CD4-positive, alpha-beta T cell (primary cell): ENCODE results near the gene ADSL. TPM values are rescaled to one million over a fixed set of nuclear protein-coding genes. Genes with fewer than 3 reads are reported as not detected.
A peak's percentile ranks its signal among the peaks of the same experiment; 100 is the strongest.

Experiments used
- ATAC-seq: fragments of 200-7000 bp; cut with Tn5 transposase; one replicate; pipeline ENCODE4 v1.10.0; 2022; ENCODE audit warnings: mild to moderate bottlenecking; ENCODE audit not compliant: poor library complexity
- CTCF ChIA-PET: fragments of 350-600 bp; sonication (Branson Sonifier 250); formaldehyde crosslinking; loops from one replicate; lab custom pipeline; 2021; ENCODE audit warnings: antibody characterized with exemption, inconsistent platforms; lab: Charles Lee
- POLR2A ChIA-PET: fragments of 350-600 bp; sonication (Branson Sonifier 250); formaldehyde crosslinking; loops from one replicate; lab custom pipeline; 2021; ENCODE audit warnings: antibody characterized with exemption, inconsistent platforms; lab: Charles Lee
- DNase-seq, 14 experiments: peaks; one replicate each; pipeline ENCODE4 v3.0.0-alpha.2; 2013 to 2020; ENCODE audit warnings: mixed read lengths in 2 of 14
- H3K27ac ChIP-seq, 2 donors: one replicate each; pipeline versions ENCODE4 v1.5.1 to v1.7.0; 2013; ENCODE audit warnings: low read length in 2 of 2, low read depth in 1 of 2, mild to moderate bottlenecking in 1 of 2
- H3K27me3 ChIP-seq, 2 experiments: 1 replicate in 1 of 2; 2 replicates in 1 of 2; pipeline versions ENCODE4 v1.6.1 to v1.7.0; 2013; ENCODE audit warnings: low read length in 2 of 2, control low read depth in 1 of 2, mild to moderate bottlenecking in 1 of 2, moderate library complexity in 1 of 2; ENCODE audit not compliant: insufficient read depth in 2 of 2, control insufficient read depth in 1 of 2
- H3K36me3 ChIP-seq: one replicate; pipeline ENCODE4 v1.6.1; 2013; ENCODE audit warnings: low read length, control low read depth; ENCODE audit not compliant: insufficient read depth
- H3K4me1 ChIP-seq: one replicate; pipeline ENCODE4 v1.6.1; 2013; ENCODE audit warnings: low read length, control low read depth; ENCODE audit not compliant: insufficient read depth
- H3K4me3 ChIP-seq: one replicate; pipeline ENCODE4 v1.5.1; 2013; ENCODE audit warnings: mild to moderate bottlenecking, low read length, moderate library complexity
- H3K9me3 ChIP-seq, 2 experiments: 1 replicate in 1 of 2; 2 replicates in 1 of 2; pipeline versions ENCODE4 v1.6.1 to v1.7.0; 2013; ENCODE audit warnings: low read length in 2 of 2, mild to moderate bottlenecking in 2 of 2, control low read depth in 1 of 2, moderate library complexity in 1 of 2; ENCODE audit not compliant: control insufficient read depth in 1 of 2, insufficient read depth in 1 of 2
- H3K27ac Mint-ChIP-seq: one replicate; pipeline ENCODE4 v1.8.0; 2020; ENCODE audit warnings: mixed read lengths
- H3K27me3 Mint-ChIP-seq: one replicate; pipeline ENCODE4 v1.8.0; 2021; ENCODE audit warnings: mixed read lengths
- H3K36me3 Mint-ChIP-seq: one replicate; pipeline ENCODE4 v1.8.0; 2021; ENCODE audit warnings: low read depth, mixed read lengths
- H3K4me1 Mint-ChIP-seq: one replicate; pipeline ENCODE4 v1.8.0; 2021; ENCODE audit warnings: low read depth, mixed read lengths
- H3K4me3 Mint-ChIP-seq: one replicate; pipeline ENCODE4 v1.8.0; 2020; ENCODE audit warnings: mild to moderate bottlenecking, mixed read lengths
- H3K9me3 Mint-ChIP-seq: one replicate; pipeline ENCODE4 v1.8.0; 2020; ENCODE audit warnings: mixed read lengths
- CTCF ChIP-seq: fragments of 200-600 bp; IDR thresholded peaks from one replicate; pipeline ENCODE4 v1.8.0; 2022; ENCODE audit warnings: antibody characterized with exemption, mild to moderate bottlenecking
- intact Hi-C, 2 experiments: fragments of 100-400 bp; cut with DNase I in 1 of 2; cut with micrococcal nuclease in 1 of 2; formaldehyde crosslinking; loops; one replicate each; pipeline versions ENCODE4 v1.15.1 to v1.9.0; 2023 to 2025; cut with DNase I, micrococcal nuclease
- total RNA-seq, 174 experiments: library from RNA in 2 of 174; stranded (reverse) in 2 of 174; gene quantifications; one replicate each; pipeline ENCODE4 v1.2.3 and lab custom pipeline; 2021 to 2026

ADSL gene
- total RNA-seq, 2 experiments from 2014 or later, result 62.9 to 75.3 TPM

GRCh38 chr22:40335358-40335757 is 10.9 kb upstream of the ADSL start:
- peak overlapping the region; percentile 97 for H3K27ac Mint-ChIP-seq
- peaks cover 85% of the 10 kb centered on the region for H3K4me1 Mint-ChIP-seq
- no peaks in the 10 kb centered on the region for H3K9me3 Mint-ChIP-seq
- H3K27me3 Mint-ChIP-seq, result no peaks in the 10 kb centered on the region
- peaks cover 6% of the 10 kb centered on the region for H3K36me3 Mint-ChIP-seq
- no peak overlapping the region for H3K27ac ChIP-seq
- H3K4me3 ChIP-seq, result no peak overlapping the region
- peak overlapping the region; percentile 43 for H3K4me3 Mint-ChIP-seq
- DNase-seq, result peak in 1 of 14 experiments; percentile 34
- H3K36me3 ChIP-seq, result peaks cover 7% of the 10 kb centered on the region
- CTCF ChIA-PET, result interaction anchor here (0.6 to 4.5 kb wide), 4 partner anchors 9 to 46 kb away, joined by 3 to 37 read pairs (median 4); partner anchors contain the start of gene ADSL
- TF ChIP-seq CTCF, result no peak
- ATAC-seq, result no peak
- POLR2A ChIA-PET, result interaction anchor here (0.7 to 5.7 kb wide), 8 partner anchors 9 to 291 kb away, joined by 3 to 56 read pairs (median 16); partner anchors contain the start of gene ADSL
- intact Hi-C loops, result loop anchor here in 1 of 2 experiments (1.0 to 2.0 kb wide), 2 partner anchors 11 to 17 kb away; partner anchors contain the start of gene ADSL
- H3K9me3 ChIP-seq, result no peaks in the 10 kb centered on the region
- H3K4me1 ChIP-seq, result peaks cover 64% of the 10 kb centered on the region
- H3K27me3 ChIP-seq, result no peaks in the 10 kb centered on the region

DNA sequence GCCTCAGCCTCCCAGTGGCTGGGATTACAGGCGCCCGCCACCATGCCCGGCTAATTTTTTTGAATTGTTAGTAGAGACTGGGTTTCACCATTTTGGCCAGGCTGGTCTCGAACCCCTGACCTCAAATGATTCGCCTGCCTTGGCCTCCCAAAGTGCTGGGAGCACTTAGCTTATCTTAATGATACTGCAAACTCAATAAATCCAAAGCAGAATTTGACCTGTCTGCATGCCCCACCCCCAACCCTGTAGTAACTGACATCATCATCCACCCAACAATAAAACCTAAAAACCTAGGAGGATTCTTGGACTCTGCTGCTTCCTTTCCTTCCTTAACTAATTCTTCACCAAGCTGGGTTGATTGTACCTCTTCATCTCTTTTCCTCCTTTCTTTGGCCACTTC is 6.3 kb upstream of the ADSL start:
- Histone ChIP-seq H3K9me3 (no peaks in the 10 kb centered on the region), H3K36me3 (no peaks in the 10 kb centered on the region), H3K4me3 (no peak overlapping the region), H3K27me3 (no peaks in the 10 kb centered on the region), H3K4me1 (peaks cover 57% of the 10 kb centered on the region), H3K27ac (no peak overlapping the region)
- H3K27ac Mint-ChIP-seq, result peak overlapping the region; percentile 13
- ChIA-PET POLR2A (interaction anchor here (0.6 to 1.4 kb wide), 4 partner anchors 24 to 811 kb away, joined by 3 read pairs; partner anchors contain the start of gene TNRC6B), CTCF (no interaction called here)
- no peaks in the 10 kb centered on the region for H3K27me3 Mint-ChIP-seq
- intact Hi-C loops, result no loop called here
- no peak for ATAC-seq
- no peak overlapping the region for H3K4me3 Mint-ChIP-seq
- peaks cover 62% of the 10 kb centered on the region for H3K4me1 Mint-ChIP-seq
- no peaks in the 10 kb centered on the region for H3K9me3 Mint-ChIP-seq
- no peaks in the 10 kb centered on the region for H3K36me3 Mint-ChIP-seq
- DNase-seq, result no peak
- no peak for TF ChIP-seq CTCF

DNA sequence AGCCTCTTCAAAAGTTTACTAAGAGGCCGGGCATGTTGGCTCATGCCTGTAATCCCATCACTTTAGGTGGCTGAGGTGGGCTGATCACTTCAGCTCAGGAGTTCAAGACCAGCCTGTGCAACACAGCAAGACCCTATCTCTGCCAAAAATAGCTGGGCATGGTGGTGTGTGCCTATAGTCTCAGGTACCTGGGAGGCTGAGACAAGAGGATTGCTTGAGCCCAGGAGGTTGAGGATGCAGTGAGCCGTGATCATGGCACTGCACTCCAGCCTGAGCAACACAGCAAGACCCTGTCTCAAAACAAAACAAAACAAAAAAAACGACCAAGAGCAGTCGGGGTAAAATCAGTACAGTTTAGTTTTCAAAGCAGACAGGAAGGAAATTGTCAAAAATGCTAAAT is 4.7 kb upstream of the ADSL start:
- Histone ChIP-seq H3K27ac (no peak overlapping the region), H3K36me3 (no peaks in the 10 kb centered on the region), H3K4me1 (peaks cover 58% of the 10 kb centered on the region), H3K9me3 (no peaks in the 10 kb centered on the region), H3K4me3 (no peak overlapping the region), H3K27me3 (no peaks in the 10 kb centered on the region)
- CTCF ChIA-PET, result no interaction called here
- POLR2A ChIA-PET, result interaction anchor here (1.6 to 1.7 kb wide), 2 partner anchors 164 to 298 kb away, joined by 5 to 7 read pairs; partner anchors contain the start of gene TNRC6B
- peak overlapping the region; percentile 39 for H3K4me3 Mint-ChIP-seq
- H3K36me3 Mint-ChIP-seq, result peaks cover 8% of the 10 kb centered on the region
- intact Hi-C loops, result loop anchor here in 1 of 2 experiments (2.0 kb wide), 1 partner anchor 17 kb away; no protein-coding TSS in a partner anchor
- peak overlapping the region; percentile 78 for H3K27ac Mint-ChIP-seq
- DNase-seq (no peak), ATAC-seq (no peak)
- no peaks in the 10 kb centered on the region for H3K9me3 Mint-ChIP-seq
- TF ChIP-seq CTCF, result no peak
- H3K4me1 Mint-ChIP-seq, result peaks cover 56% of the 10 kb centered on the region
- H3K27me3 Mint-ChIP-seq, result no peaks in the 10 kb centered on the region
